Activated CD8-positive, alpha-beta memory T cell treated with anti-CD3 and anti-CD28 coated beads, Interleukin-2, amount 50 U/mL, for 48 hours (primary cell): ENCODE data around the gene SERPINB6.
"Not testable (repeated sequence)": the region's sequence is repeated elsewhere in the genome, so short reads cannot be mapped to it uniquely, and the experiment has no call there.

ENCODE experiments used
- DNase-seq: peaks from one replicate; pipeline ENCODE4 v3.0.0-alpha.2; 2020

Gene SERPINB6

DNA sequence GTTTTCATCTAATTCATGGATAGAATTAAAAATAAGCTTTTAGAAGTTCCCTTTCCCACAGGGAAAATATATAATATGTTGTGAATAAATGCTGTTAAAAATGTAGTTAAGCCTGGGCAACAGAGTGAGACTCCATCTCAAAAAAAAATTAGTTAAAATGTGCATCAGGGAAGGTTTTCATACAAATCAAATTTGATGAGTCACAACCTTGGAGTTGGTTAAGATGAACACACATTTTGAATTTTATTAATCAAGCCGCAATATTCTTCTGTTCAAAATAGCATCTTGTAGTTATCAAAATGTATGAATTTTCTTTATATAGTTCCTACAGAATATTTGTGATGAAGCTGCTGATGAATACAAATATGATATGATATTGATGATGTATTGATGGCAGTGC is 37.3 kb downstream of the SERPINB6 start:
- no peak for DNase-seq

DNA sequence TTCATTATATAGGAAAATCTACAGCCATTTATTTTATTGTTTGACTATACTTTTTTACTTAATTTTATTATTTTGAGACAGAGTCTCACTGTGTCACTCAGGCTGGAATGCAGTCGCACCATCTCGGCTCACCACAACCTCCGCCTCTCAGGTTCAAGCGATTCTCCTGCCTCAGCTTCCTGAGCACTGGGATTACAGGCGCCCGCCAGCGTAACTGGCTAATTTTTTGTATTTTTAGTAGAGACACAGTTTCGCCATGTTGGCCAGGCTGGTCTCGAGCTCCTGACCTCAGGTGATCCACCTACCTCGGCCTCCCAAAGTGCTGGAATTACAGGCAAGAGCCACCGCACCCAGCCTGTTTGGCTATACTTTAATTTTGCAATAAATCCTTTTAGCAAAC is 38.5 kb downstream of the SERPINB6 start:
- DNase-seq = peak; percentile 30

DNA sequence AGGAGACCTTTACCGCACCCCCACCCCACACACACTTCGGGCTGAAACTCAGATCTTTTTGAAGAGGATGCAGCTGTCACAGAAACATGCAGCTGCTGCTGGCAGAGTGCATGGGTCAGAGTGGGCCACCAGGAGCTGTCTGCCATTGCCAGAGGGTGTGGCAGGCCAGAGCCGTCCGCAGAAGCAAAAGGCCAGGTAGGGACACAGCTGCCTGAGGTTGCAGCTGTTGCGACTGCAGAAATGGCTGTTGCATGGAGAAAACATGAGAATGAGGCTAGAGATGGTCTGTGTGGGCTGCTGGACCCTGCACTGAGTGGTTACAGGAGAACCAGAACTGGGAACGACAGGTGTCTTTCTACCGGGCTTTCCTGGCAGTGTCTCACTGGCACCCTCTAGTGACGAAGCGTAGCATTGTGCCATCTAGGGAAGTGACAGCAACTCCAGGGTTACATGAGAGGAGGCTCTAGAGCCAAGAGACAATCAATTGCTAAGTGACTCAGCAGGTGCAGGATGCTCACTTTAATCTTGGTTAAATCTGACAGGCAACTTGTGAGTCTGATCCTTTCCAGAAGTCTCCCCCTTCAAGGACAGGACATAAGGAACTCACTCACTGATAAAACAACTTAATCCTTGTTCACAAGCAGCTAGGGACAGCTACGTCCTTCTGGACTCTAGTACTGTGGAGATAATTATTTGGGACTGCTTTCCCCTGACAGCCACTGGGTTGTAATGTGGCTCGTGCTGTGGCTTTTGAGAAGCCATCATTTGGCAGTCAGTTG is 39.2 kb downstream of the SERPINB6 start:
- peak; percentile 89 for DNase-seq

- DNase-seq = no peak
Observed at GRCh38 chr6:2931055-2931454, 40.3 kb downstream of the SERPINB6 start.

- DNase-seq = not testable (repeated sequence)
Observed at GRCh38 chr6:2927931-2928330, 43.4 kb downstream of the SERPINB6 start.

DNA sequence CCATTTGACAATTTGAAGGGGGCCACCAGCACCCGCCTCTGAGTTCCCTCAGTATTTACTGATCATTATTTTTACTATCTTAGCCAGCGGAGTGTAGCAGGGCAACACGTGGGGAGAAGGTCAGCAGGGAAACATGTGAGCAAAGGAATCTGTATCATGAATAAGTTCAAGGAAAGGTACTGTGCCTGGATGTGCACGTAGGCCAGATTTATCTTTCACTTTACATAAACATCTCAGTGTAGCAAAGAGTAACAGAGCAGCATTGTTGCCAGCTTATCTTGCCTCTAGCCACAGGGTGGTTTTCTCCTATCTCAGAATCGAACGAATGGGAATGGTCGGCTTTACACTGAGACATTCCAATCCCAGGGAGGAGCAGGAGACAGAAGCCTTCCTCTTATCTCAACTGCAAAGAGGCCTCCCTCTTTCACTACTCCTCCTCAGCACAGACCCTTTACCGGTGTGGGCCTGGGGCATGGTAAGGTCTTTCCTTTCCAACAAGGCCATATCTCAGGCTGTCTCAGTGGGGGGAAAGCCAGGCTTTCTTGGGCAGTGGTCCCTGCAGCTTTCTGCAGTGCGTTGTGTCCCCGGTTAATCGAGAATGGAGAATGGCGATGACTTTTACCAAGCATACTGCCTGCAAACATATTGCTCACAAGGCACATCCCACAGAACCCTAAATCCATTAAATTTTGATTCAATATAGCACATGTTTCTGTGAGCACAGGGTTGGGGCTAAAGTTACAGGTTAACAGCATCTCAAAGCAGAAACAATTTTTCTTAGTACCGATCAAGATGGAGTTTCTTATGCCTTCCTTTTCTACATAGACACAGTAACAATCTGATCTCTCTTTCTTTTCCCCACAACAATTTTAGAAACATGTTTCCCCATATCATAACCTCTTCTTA is 45.3 kb downstream of the SERPINB6 start:
- DNase-seq = peak; percentile 32

DNA sequence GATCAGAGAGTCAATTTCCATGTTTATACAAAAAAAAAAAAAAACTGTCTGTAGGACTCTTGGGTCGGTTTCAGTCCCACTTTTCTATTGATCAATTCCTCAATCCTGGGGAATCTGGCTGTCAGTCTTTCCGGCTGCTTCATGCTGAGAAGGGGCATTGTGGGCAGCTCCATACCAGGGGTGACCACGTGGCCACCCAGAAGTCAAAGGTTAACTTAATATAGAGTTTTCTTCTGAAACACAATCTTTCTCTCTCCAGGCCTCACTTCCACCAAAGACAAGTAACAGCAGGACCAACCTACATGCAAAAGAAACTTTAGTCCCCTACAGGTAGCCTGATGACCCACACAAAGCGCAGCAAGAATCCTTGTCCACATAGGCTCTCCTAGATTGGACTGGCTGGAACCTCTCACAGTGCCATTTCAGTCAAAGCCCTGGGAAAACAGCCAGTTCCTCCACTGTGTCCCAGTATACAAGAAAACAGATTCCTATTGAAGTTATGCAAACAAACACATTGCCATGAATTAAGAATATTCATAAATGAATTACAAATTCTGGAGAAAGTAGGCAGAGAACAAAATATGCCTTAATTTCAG is 49.7 kb downstream of the SERPINB6 start:
- peak; percentile 34 for DNase-seq

GRCh38 chr6:2920671-2921112 is 50.7 kb downstream of the SERPINB6 start:
- peak; percentile 42 for DNase-seq

- no peak for DNase-seq
Observed at GRCh38 chr6:2919886-2920285, 51.5 kb downstream of the SERPINB6 start.

DNA sequence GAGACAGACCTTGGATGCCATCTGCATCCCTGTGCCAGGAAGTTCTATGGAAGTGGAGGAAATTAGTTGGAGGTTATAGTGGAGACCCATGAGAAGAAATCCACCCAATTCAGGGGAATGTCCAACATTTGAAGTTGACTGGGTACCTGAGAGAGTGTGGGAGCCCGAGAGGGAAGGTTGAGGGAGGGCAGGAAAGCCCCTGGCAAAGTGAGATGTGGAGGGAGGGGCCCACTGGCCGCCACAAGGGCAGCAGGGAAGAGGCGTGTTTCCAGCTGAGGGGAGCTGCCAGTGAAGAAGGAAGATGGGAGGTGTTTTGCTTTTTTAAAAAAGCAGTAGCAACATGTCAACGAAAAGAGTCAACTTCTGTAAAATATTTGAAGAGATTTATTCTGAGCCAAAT is 52.0 kb downstream of the SERPINB6 start:
- peak; percentile 45 for DNase-seq

DNA sequence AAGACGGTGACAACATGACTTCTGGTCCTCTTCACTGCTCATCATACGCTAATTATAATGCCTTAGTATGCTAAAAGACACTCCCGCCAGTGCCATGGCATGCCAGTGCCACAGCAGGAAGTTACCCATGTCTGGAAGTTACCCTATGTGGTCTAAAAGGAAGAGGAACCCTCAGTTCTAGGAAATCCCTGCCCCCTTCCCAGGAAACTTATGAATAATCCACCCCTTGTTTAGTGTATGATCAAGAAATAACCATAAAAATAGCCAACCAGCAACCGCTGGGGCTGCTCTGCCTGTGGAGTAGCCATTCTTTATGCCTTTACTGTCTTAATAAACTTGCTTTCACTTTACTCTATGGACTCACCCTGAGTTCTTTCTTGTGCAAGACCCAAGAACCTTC is 52.4 kb downstream of the SERPINB6 start:
- DNase-seq = peak; percentile 47

GRCh38 chr6:2917801-2918445 is 53.4 kb downstream of the SERPINB6 start:
- DNase-seq = peak; percentile 38

GRCh38 chr6:2917065-2917464 is 54.3 kb downstream of the SERPINB6 start:
- DNase-seq = peak; percentile 20

DNA sequence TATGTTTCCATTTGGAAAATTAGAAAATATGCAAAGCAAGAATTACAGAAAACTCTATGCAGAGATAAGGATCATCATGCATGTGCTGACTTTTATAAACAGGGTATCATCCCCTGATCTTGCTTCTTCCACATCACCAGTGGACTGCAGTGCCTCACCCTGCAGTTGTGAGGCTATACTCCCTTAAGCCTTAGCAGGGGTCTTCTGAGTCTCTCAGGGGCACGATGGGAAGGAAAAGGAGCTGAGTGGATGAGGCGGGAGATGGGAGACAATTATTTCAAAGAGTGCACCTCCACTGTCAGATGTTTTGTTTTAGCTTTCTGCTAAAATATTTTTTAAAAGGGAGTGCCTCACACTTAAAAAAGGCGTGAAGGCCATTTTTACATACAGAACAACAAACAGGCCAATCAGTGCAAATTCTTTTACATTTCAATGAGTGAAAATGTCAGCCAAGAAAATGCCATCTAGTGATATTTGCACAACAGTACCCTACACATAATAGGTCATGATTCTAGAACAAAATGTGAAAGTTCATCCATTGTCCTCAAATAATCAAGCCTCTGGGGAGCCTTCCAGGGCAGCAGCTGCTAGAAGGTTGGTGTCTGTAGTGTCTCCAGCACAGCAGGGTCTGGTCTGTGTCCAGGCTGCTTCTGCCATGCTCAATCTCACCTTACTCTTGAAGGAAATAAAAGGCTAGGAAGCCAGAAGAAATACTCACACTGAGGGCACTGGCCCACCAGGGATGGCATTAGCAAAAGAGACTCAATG is 55.0 kb downstream of the SERPINB6 start:
- peak; percentile 45 for DNase-seq

- DNase-seq = peak; percentile 41
Observed at GRCh38 chr6:2915150-2915549, 56.2 kb downstream of the SERPINB6 start.

- peak; percentile 42 for DNase-seq
Observed at GRCh38 chr6:2914318-2914660, 57.1 kb downstream of the SERPINB6 start.

GRCh38 chr6:2913621-2914317 is 57.6 kb downstream of the SERPINB6 start:
- no peak for DNase-seq

DNA sequence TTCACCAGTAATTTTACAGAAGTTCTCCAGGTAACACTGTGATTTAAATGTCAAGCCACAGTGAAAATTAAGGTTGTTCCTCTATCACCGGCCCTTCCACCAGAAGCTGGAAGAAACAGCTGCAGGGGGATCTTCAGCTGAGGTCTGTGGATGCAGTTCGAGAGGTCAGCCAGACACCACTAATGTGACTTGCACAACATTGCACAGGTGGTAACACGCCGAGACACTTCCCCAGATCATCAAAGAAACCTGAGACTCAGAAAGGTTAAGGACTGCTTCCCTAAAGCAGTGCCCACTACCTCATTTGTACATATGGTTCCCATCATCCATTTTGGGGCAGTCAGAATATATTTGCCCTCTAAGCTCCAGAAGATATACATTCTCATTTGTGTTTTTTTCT is 60.2 kb downstream of the SERPINB6 start:
- no peak for DNase-seq

GRCh38 chr6:2909718-2910117 is 61.6 kb downstream of the SERPINB6 start:
- DNase-seq = no peak

- DNase-seq = not testable (repeated sequence)
Observed at GRCh38 chr6:2909051-2909606, 62.2 kb downstream of the SERPINB6 start.

DNA sequence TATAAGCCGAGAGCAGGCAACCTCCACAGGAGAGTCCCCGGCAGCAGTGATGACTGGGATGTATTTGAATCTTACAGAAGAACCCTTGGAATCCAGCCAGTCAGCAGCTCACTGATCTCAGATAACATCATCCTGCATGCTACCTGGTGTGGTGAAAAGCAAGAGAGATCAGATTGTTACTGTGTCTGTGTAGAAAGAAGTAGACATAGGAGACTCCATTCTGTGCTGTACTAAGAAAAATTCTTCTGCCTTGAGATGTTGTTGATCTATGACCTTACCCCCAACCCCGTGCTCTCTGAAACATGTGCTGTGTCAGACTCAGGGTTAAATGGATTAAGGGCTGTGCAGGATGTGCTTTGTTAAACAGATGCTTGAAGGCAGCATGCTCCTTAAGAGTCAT is 62.9 kb downstream of the SERPINB6 start:
- DNase-seq = not testable (repeated sequence)
